Measurements from ENCODE around the gene ITPK1. TPM values are rescaled to one million over a fixed set of nuclear protein-coding genes. Genes with fewer than 3 reads are reported as not detected.

ITPK1 gene
- total RNA-seq, 1 experiment from 2014 or later, result 60.1 TPM

- H3K4me1 Mint-ChIP-seq (ENCODE audit: low read depth, unreplicated experiment), result peaks cover 18% of the 10 kb centered on the region
- H3K27me3 Mint-ChIP-seq (ENCODE audit: insufficient read depth, unreplicated experiment), result no peaks in the 10 kb centered on the region
- Histone ChIP-seq H3K4me1 (peaks cover 14% of the 10 kb centered on the region), H3K9me3 (no peaks in the 10 kb centered on the region), H3K4me3 (ENCODE audit: low read depth, low read length) (no peak overlapping the region), H3K36me3 (ENCODE audit: control insufficient read depth, insufficient read depth, low read length) (no peaks in the 10 kb centered on the region), H3K27me3 (replicated peaks; ENCODE audit: control insufficient read depth, insufficient read depth, low read length) (no peaks in the 10 kb centered on the region)
- H3K4me3 Mint-ChIP-seq (ENCODE audit: unreplicated experiment), result no peak overlapping the region
- TF ChIP-seq, protein P1, sequence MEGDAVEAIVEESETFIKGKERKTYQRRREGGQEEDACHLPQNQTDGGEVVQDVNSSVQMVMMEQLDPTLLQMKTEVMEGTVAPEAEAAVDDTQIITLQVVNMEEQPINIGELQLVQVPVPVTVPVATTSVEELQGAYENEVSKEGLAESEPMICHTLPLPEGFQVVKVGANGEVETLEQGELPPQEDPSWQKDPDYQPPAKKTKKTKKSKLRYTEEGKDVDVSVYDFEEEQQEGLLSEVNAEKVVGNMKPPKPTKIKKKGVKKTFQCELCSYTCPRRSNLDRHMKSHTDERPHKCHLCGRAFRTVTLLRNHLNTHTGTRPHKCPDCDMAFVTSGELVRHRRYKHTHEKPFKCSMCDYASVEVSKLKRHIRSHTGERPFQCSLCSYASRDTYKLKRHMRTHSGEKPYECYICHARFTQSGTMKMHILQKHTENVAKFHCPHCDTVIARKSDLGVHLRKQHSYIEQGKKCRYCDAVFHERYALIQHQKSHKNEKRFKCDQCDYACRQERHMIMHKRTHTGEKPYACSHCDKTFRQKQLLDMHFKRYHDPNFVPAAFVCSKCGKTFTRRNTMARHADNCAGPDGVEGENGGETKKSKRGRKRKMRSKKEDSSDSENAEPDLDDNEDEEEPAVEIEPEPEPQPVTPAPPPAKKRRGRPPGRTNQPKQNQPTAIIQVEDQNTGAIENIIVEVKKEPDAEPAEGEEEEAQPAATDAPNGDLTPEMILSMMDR (IDR thresholded peaks at IDR 0.05; ENCODE audit: insufficient read depth in 1 of 2, low read depth in 1 of 2, low read length in 1 of 2, severe bottlenecking in 1 of 2, unreplicated experiment in 1 of 2), result no peak
- peaks cover 5% of the 10 kb centered on the region for H3K36me3 Mint-ChIP-seq (ENCODE audit: insufficient read depth, unreplicated experiment)
- ChIA-PET CTCF (no interaction called here), POLR2A (no interaction called here)
- no peak overlapping the region for H3K27ac Mint-ChIP-seq (ENCODE audit: unreplicated experiment)
- no peaks in the 10 kb centered on the region for H3K9me3 Mint-ChIP-seq (ENCODE audit: unreplicated experiment)
- DNase-seq, result no peak
- intact Hi-C loops (cut with micrococcal nuclease; ENCODE audit: unreplicated experiment), result no loop called here
- no TSS peak for BruUV-seq (replicated peaks)
Measured at GRCh38 chr14:93028724-93029076, 87.0 kb downstream of the ITPK1 start.

- intact Hi-C loops (cut with micrococcal nuclease; ENCODE audit: unreplicated experiment), result no loop called here
- BruUV-seq (replicated peaks), result no TSS peak
- Histone ChIP-seq H3K4me1 (peaks cover 8% of the 10 kb centered on the region), H3K9me3 (no peaks in the 10 kb centered on the region), H3K27me3 (replicated peaks; ENCODE audit: control insufficient read depth, insufficient read depth, low read length) (no peaks in the 10 kb centered on the region), H3K4me3 (ENCODE audit: low read depth, low read length) (no peak overlapping the region), H3K36me3 (ENCODE audit: control insufficient read depth, insufficient read depth, low read length) (no peaks in the 10 kb centered on the region)
- H3K27me3 Mint-ChIP-seq (ENCODE audit: insufficient read depth, unreplicated experiment), result no peaks in the 10 kb centered on the region
- TF ChIP-seq, protein P1 (IDR thresholded peaks at IDR 0.05; ENCODE audit: insufficient read depth in 1 of 2, low read depth in 1 of 2, low read length in 1 of 2, severe bottlenecking in 1 of 2, unreplicated experiment in 1 of 2), result no peak
- H3K27ac Mint-ChIP-seq (ENCODE audit: unreplicated experiment), result no peak overlapping the region
- peaks cover 12% of the 10 kb centered on the region for H3K4me1 Mint-ChIP-seq (ENCODE audit: low read depth, unreplicated experiment)
- H3K36me3 Mint-ChIP-seq (ENCODE audit: insufficient read depth, unreplicated experiment), result peaks cover 5% of the 10 kb centered on the region
- H3K9me3 Mint-ChIP-seq (ENCODE audit: unreplicated experiment), result no peaks in the 10 kb centered on the region
- no peak for DNase-seq
- CTCF ChIA-PET, result interaction anchor here (0.5 kb wide), 1 partner anchor 206 kb away, joined by 3 read pairs; no protein-coding TSS in a partner anchor
- no peak overlapping the region for H3K4me3 Mint-ChIP-seq (ENCODE audit: unreplicated experiment)
- POLR2A ChIA-PET, result no interaction called here
Measured at GRCh38 chr14:93027810-93028723, 87.7 kb downstream of the ITPK1 start.

DNA sequence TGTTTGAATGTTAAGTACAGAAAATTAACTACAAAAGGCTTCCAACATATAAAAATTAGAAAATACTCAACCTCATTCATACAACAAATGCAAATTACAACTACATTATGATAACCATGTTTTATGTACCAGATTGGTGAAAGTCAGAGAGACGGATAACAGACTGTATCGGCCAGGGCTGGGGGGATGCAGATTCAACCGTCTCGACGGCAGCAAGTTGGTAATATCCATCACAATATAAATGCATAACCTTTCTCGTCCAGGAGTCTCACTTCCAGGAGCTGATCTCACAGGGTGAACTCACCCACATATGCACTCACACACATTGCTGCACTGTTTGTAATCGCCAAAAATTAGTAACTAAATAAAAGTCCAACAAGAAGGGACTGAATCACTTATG is 89.4 kb downstream of the ITPK1 start:
- peaks cover 5% of the 10 kb centered on the region for H3K36me3 Mint-ChIP-seq (ENCODE audit: insufficient read depth, unreplicated experiment)
- intact Hi-C loops (cut with micrococcal nuclease; ENCODE audit: unreplicated experiment), result no loop called here
- ChIA-PET POLR2A (no interaction called here), CTCF (no interaction called here)
- TF ChIP-seq, protein P1 (IDR thresholded peaks at IDR 0.05; ENCODE audit: insufficient read depth in 1 of 2, low read depth in 1 of 2, low read length in 1 of 2, severe bottlenecking in 1 of 2, unreplicated experiment in 1 of 2), result no peak
- no peaks in the 10 kb centered on the region for H3K9me3 Mint-ChIP-seq (ENCODE audit: unreplicated experiment)
- no peak for DNase-seq
- H3K36me3 ChIP-seq (ENCODE audit: control insufficient read depth, insufficient read depth, low read length), result no peaks in the 10 kb centered on the region
- peaks cover 12% of the 10 kb centered on the region for H3K4me1 Mint-ChIP-seq (ENCODE audit: low read depth, unreplicated experiment)
- no peak overlapping the region for H3K4me3 Mint-ChIP-seq (ENCODE audit: unreplicated experiment)
- H3K9me3 ChIP-seq, result no peaks in the 10 kb centered on the region
- no peak overlapping the region for H3K27ac Mint-ChIP-seq (ENCODE audit: unreplicated experiment)
- H3K4me1 ChIP-seq, result no peaks in the 10 kb centered on the region
- H3K4me3 ChIP-seq (ENCODE audit: low read depth, low read length), result no peak overlapping the region
- no peaks in the 10 kb centered on the region for H3K27me3 Mint-ChIP-seq (ENCODE audit: insufficient read depth, unreplicated experiment)
- no TSS peak for BruUV-seq (replicated peaks)
- no peaks in the 10 kb centered on the region for H3K27me3 ChIP-seq (replicated peaks; ENCODE audit: control insufficient read depth, insufficient read depth, low read length)
